ENCODE data around the gene KCNN3. TPM values are rescaled to one million over a fixed set of nuclear protein-coding genes. Genes with fewer than 3 reads are reported as not detected.

The KCNN3 gene
- total and polyA plus RNA-seq, 4 donors: 0.47 to 4.9 (median 1.9) TPM

- peaks cover 0 to 4% (median 0%) of the 10 kb centered on the region in 5 donors for H3K4me1 ChIP-seq (ENCODE audit: control insufficient read depth in 5 of 5, insufficient read depth in 5 of 5, low read length in 5 of 5)
- peaks cover 0 to 19% (median 4%) of the 10 kb centered on the region in 3 donors for H3K27me3 ChIP-seq (ENCODE audit: control insufficient read depth in 3 of 3, insufficient read depth in 3 of 3, low read length in 2 of 3)
- no peaks in the 10 kb centered on the region for H3K36me3 ChIP-seq (ENCODE audit: control insufficient read depth in 4 of 4, insufficient read depth in 4 of 4, low read length in 4 of 4)
- H3K27ac ChIP-seq (ENCODE audit: low read depth in 1 of 2, low read length in 1 of 2): no peak overlapping the region
- H3K9ac ChIP-seq (ENCODE audit: insufficient read depth in 1 of 2, low read length in 2 of 2): no peak overlapping the region
- WGBS, 2 donors: 86 to 90% methylated on average over 4 of the region's 4 CpGs
- ATAC-seq (ENCODE audit: insufficient read depth, low FRiP score) (no peak), DNase-seq (no peak)
- no peak for TF ChIP-seq CTCF (IDR thresholded peaks at IDR 0.05; ENCODE audit: control extremely low read depth, extremely low read depth)
- no peaks in the 10 kb centered on the region for H3K9me3 ChIP-seq (ENCODE audit: control insufficient read depth in 4 of 4, insufficient read depth in 3 of 4, low read length in 3 of 4)
- H3K4me3 ChIP-seq: no peak overlapping the region
Observed at GRCh38 chr1:154698320-154699096, 171.6 kb downstream of the KCNN3 start.

- Histone ChIP-seq H3K27ac (ENCODE audit: low read depth in 1 of 2, low read length in 1 of 2) (no peak overlapping the region), H3K4me1 (ENCODE audit: control insufficient read depth in 5 of 5, insufficient read depth in 5 of 5, low read length in 5 of 5) (peaks cover 0 to 4% (median 0%) of the 10 kb centered on the region in 5 donors), H3K27me3 (ENCODE audit: control insufficient read depth in 3 of 3, insufficient read depth in 3 of 3, low read length in 2 of 3) (peaks cover 0 to 25% (median 0%) of the 10 kb centered on the region in 3 donors), H3K4me3 (no peak overlapping the region), H3K9ac (ENCODE audit: insufficient read depth in 1 of 2, low read length in 2 of 2) (no peak overlapping the region), H3K9me3 (ENCODE audit: control insufficient read depth in 4 of 4, insufficient read depth in 3 of 4, low read length in 3 of 4) (no peaks in the 10 kb centered on the region), H3K36me3 (ENCODE audit: control insufficient read depth in 4 of 4, insufficient read depth in 4 of 4, low read length in 4 of 4) (no peaks in the 10 kb centered on the region)
- DNase-seq (no peak), ATAC-seq (ENCODE audit: insufficient read depth, low FRiP score) (no peak)
- TF ChIP-seq CTCF (IDR thresholded peaks at IDR 0.05; ENCODE audit: control extremely low read depth, extremely low read depth): no peak
Observed at GRCh38 chr1:154697710-154698109, 172.4 kb downstream of the KCNN3 start.

- H3K4me3 ChIP-seq: no peak overlapping the region
- WGBS, 2 donors: 59 to 64% methylated on average over 4 of the region's 4 CpGs
- peaks cover 0 to 32% (median 0%) of the 10 kb centered on the region in 3 donors for H3K27me3 ChIP-seq (ENCODE audit: control insufficient read depth in 3 of 3, insufficient read depth in 3 of 3, low read length in 2 of 3)
- DNase-seq (no peak), ATAC-seq (ENCODE audit: insufficient read depth, low FRiP score) (no peak)
- no peak overlapping the region for H3K9ac ChIP-seq (ENCODE audit: insufficient read depth in 1 of 2, low read length in 2 of 2)
- no peaks in the 10 kb centered on the region for H3K36me3 ChIP-seq (ENCODE audit: control insufficient read depth in 4 of 4, insufficient read depth in 4 of 4, low read length in 4 of 4)
- no peaks in the 10 kb centered on the region for H3K9me3 ChIP-seq (ENCODE audit: control insufficient read depth in 4 of 4, insufficient read depth in 3 of 4, low read length in 3 of 4)
- no peak overlapping the region for H3K27ac ChIP-seq (ENCODE audit: low read depth in 1 of 2, low read length in 1 of 2)
- H3K4me1 ChIP-seq (ENCODE audit: control insufficient read depth in 5 of 5, insufficient read depth in 5 of 5, low read length in 5 of 5): peaks cover 0 to 4% (median 0%) of the 10 kb centered on the region in 5 donors
- TF ChIP-seq CTCF (IDR thresholded peaks at IDR 0.05; ENCODE audit: control extremely low read depth, extremely low read depth): no peak
Observed at GRCh38 chr1:154696456-154696855, 173.6 kb downstream of the KCNN3 start.

Measured in lung (tissue), 12 donors.